ENCODE measurements around the gene DOK7. TPM values are rescaled to one million over a fixed set of nuclear protein-coding genes. Genes with fewer than 3 reads are reported as not detected.
"Not testable (repeated sequence)": the region's sequence is repeated elsewhere in the genome, so short reads cannot be mapped to it uniquely, and the experiment has no call there.

Gene DOK7
- total RNA-seq, 1 donor from 2014 or later = 7.4 TPM

DNA sequence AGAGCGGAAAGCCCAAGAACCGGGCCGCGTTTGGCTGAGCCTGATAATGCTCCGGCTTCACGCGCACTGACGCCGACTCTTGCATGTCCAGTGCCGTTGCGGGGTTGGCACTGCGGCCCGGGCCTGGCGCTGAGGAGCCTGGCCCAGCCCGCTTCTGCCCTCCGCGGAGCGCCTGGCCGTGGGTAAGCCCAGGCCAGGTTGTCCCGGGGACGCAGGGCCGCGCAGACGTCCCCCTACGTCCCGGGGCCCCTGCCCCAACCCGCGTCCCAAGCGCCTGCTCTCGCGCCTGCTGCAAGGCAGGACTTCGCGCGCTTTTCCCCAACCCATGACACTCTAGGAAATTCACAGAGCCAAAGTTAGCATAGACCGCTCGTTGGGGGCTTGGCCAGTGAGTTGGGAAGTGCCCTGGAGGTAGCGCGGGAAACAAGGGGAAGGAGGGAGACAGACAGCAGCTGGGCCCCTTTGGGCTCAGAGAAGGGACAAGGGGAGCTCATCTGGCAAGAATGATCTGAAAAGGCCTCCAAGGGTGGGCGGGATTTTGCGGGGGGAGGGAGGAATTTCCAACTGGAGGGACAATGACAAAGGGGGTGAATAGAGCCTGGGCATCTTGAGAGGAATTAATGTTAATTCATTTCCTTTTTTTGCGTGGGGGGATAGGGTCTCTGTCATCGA, 69.8 kb downstream of the DOK7 start:
- no peak for DNase-seq (ENCODE audit: low spot score)

DNA sequence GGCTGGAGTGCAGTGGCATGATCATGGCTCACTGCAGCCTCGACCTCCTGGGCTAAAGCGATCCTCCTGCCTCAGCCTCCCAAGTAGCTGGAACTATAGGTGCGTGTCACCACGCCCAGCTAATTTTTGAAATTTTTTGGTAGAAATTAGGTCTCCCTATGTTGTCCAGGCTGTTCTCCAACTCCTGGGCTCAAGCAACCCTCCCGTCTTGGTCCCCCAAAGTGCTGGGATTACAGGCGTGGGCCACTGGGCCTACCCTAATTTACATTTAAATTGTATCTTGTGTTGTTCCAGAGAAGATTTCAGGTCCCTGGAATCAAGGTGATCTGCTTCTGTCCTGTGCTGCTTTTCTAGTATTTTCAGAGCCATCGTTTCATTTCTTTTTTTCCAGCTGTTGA, 70.3 kb downstream of the DOK7 start:
- no peak for DNase-seq (ENCODE audit: low spot score)

DNA sequence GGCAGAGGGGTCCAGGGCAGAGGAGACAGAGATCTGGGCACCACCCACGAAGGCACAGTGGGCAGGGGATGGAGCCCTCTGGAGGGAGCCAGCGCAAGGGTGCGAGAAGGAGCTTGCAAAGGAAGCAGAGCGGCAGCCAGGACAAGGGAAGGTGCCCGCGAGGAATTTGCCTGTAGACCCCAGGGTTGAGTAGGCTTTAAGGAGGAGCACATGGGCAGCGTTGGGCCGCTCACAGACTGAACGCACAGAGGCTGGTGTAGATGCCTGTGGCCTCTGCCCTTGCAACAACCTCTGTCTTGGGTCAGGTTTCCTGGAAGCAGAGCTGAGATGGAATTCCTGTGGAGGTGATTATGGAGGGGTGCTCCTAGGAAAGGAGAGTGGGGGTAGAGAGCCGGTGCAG, 72.7 kb downstream of the DOK7 start:
- DNase-seq (ENCODE audit: low spot score) = not testable (repeated sequence)

DNA sequence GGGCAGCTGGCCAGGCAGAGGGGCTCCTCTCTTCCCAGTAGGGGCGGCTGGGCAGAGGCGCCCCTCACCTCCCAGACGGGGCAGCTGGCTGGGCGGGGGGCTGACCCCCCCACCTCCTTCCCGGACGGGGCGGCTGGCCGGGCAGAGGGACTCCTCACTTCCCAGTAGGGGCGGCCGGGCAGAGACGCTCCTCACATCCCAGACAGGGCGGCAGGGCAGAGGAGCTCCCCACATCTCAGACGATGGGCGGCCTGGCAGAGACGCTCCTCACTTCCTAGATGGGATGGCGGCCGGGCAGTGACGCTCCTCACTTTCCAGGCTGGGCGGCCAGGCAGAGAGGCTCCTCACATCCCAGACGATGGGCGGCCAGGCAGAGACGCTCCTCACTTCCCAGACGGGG, 75.8 kb downstream of the DOK7 start:
- DNase-seq (ENCODE audit: low spot score) = not testable (repeated sequence)

DNA sequence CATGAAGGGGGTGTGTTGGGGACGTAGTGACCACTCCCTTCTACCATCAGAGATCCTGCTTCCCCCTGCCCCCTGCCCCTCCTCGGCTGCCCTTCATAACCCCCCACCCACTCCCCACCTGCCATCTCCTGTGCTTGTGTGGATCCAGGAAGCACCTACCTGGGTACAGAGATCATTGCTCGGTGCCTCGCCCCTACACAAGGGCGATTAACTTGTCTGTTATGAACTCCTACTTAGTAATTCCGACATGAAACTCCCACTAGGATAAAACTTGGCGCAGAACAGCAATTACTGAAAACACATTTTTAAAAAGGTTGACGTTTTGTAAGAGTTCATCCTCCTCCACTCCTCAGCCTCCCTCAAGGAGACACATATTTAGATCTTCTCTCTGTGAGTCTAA, 80.3 kb downstream of the DOK7 start:
- DNase-seq (ENCODE audit: low spot score) = not testable (repeated sequence)

Other genes with a start within 250 kb of the DOK7 start
- gene MSANTD1, start 214.1 kb upstream of the DOK7 start, total RNA-seq = 1.2 TPM
- 47.1 TPM for gene RGS12, start 170.3 kb upstream of the DOK7 start, total RNA-seq
- gene HGFAC, start 21.3 kb upstream of the DOK7 start, total RNA-seq = 1.9 TPM
- 227 TPM for gene LRPAP1, start 69.1 kb downstream of the DOK7 start, total RNA-seq